Measurements from ENCODE around the gene NPAS2.

Gene NPAS2

GRCh38 chr2:100856732-100857131, 36.8 kb downstream of the NPAS2 start:
- no peak for DNase-seq

- DNase-seq: no peak
Observed at GRCh38 chr2:100857341-100857740, 37.4 kb downstream of the NPAS2 start.

- no peak for DNase-seq
Observed at GRCh38 chr2:100857915-100858314, 38.0 kb downstream of the NPAS2 start.

- no peak for DNase-seq
Observed at GRCh38 chr2:100859902-100860301, 40.0 kb downstream of the NPAS2 start.

- DNase-seq: no peak
Observed at GRCh38 chr2:100861340-100861739, 41.4 kb downstream of the NPAS2 start.

GRCh38 chr2:100862081-100862480, 42.1 kb downstream of the NPAS2 start:
- DNase-seq: no peak

GRCh38 chr2:100865816-100866460, 46.0 kb downstream of the NPAS2 start:
- no peak for DNase-seq

- no peak for DNase-seq
Observed at GRCh38 chr2:100868083-100868482, 48.1 kb downstream of the NPAS2 start.

- no peak for DNase-seq
Observed at GRCh38 chr2:100869120-100869519, 49.2 kb downstream of the NPAS2 start.

- DNase-seq: no peak
Observed at GRCh38 chr2:100870652-100871531, 51.0 kb downstream of the NPAS2 start.

GRCh38 chr2:100875516-100876230, 55.7 kb downstream of the NPAS2 start:
- DNase-seq: peak; percentile 59

GRCh38 chr2:100876231-100876860, 56.4 kb downstream of the NPAS2 start:
- no peak for DNase-seq

GRCh38 chr2:100877555-100877954, 57.6 kb downstream of the NPAS2 start:
- DNase-seq: no peak

- peak; percentile 35 for DNase-seq
Observed at GRCh38 chr2:100878000-100878791, 58.3 kb downstream of the NPAS2 start.

GRCh38 chr2:100879296-100879695, 59.4 kb downstream of the NPAS2 start:
- DNase-seq: no peak

- DNase-seq: no peak
Observed at GRCh38 chr2:100880036-100880435, 60.1 kb downstream of the NPAS2 start.

GRCh38 chr2:100880730-100881129, 60.8 kb downstream of the NPAS2 start:
- no peak for DNase-seq

GRCh38 chr2:100882645-100883613, 63.0 kb downstream of the NPAS2 start:
- no peak for DNase-seq

- DNase-seq: no peak
Observed at GRCh38 chr2:100884145-100884621, 64.2 kb downstream of the NPAS2 start.

GRCh38 chr2:100886085-100886484, 66.1 kb downstream of the NPAS2 start:
- DNase-seq: no peak

- DNase-seq: no peak
Observed at GRCh38 chr2:100887039-100887578, 67.2 kb downstream of the NPAS2 start.

Measured in eye (tissue), 1 donor.